Effector memory CD4-positive, alpha-beta T cell (primary cell): ENCODE data around the gene PCDHGA1.

Experiments
- DNase-seq, 3 donors: peaks; one replicate each; pipeline ENCODE4 v3.0.0-alpha.2; 2020
- H3K27ac ChIP-seq: 2 replicates; pipeline ENCODE4 v1.7.0; 2013; ENCODE audit warnings: mild to moderate bottlenecking, low read length, moderate library complexity; ENCODE audit not compliant: insufficient read depth, poor library complexity, severe bottlenecking
- H3K27me3 ChIP-seq: replicated peaks from 2 replicates; pipeline ENCODE4 v1.7.0; 2013; ENCODE audit warnings: mild to moderate bottlenecking, low read length; ENCODE audit not compliant: insufficient read depth, control insufficient read depth, poor library complexity, severe bottlenecking
- H3K36me3 ChIP-seq: 2 replicates; pipeline ENCODE4 v1.7.0; 2013; ENCODE audit warnings: mild to moderate bottlenecking, low read length, moderate library complexity; ENCODE audit not compliant: control insufficient read depth, insufficient read depth
- H3K4me1 ChIP-seq: 2 replicates; pipeline ENCODE4 v1.7.0; 2013; ENCODE audit warnings: low read length, mild to moderate bottlenecking; ENCODE audit not compliant: control insufficient read depth, insufficient read depth, poor library complexity, severe bottlenecking
- H3K4me3 ChIP-seq: 2 replicates; pipeline ENCODE4 v1.7.0; 2013; ENCODE audit warnings: low read length, low read depth, mild to moderate bottlenecking; ENCODE audit not compliant: insufficient read depth, poor library complexity, severe bottlenecking
- H3K9me3 ChIP-seq: 2 replicates; pipeline ENCODE4 v1.7.0; 2013; ENCODE audit warnings: mild to moderate bottlenecking, low read length, moderate library complexity; ENCODE audit not compliant: control insufficient read depth

Gene PCDHGA1

GRCh38 chr5:141504216-141504615, 173.9 kb downstream of the PCDHGA1 start:
- no peak overlapping the region for H3K4me3 ChIP-seq
- H3K36me3 ChIP-seq, result no peaks in the 10 kb centered on the region
- no peak for DNase-seq
- no peaks in the 10 kb centered on the region for H3K27me3 ChIP-seq
- H3K9me3 ChIP-seq, result no peaks in the 10 kb centered on the region
- no peaks in the 10 kb centered on the region for H3K4me1 ChIP-seq
- no peak overlapping the region for H3K27ac ChIP-seq

- no peak for DNase-seq
- H3K4me3 ChIP-seq, result no peak overlapping the region
- no peaks in the 10 kb centered on the region for H3K9me3 ChIP-seq
- H3K36me3 ChIP-seq, result no peaks in the 10 kb centered on the region
- H3K27ac ChIP-seq, result no peak overlapping the region
- no peaks in the 10 kb centered on the region for H3K4me1 ChIP-seq
- H3K27me3 ChIP-seq, result no peaks in the 10 kb centered on the region
Observed at GRCh38 chr5:141506381-141507155, 176.3 kb downstream of the PCDHGA1 start.

GRCh38 chr5:141507387-141508091, 177.2 kb downstream of the PCDHGA1 start:
- no peak for DNase-seq
- Histone ChIP-seq H3K4me1 (peaks cover 5% of the 10 kb centered on the region), H3K27ac (no peak overlapping the region), H3K9me3 (no peaks in the 10 kb centered on the region), H3K27me3 (no peaks in the 10 kb centered on the region), H3K36me3 (no peaks in the 10 kb centered on the region), H3K4me3 (no peak overlapping the region)

- no peak for DNase-seq
- no peak overlapping the region for H3K27ac ChIP-seq
- H3K4me1 ChIP-seq, result peaks cover 10% of the 10 kb centered on the region
- no peaks in the 10 kb centered on the region for H3K9me3 ChIP-seq
- H3K4me3 ChIP-seq, result no peak overlapping the region
- H3K27me3 ChIP-seq, result no peaks in the 10 kb centered on the region
- no peaks in the 10 kb centered on the region for H3K36me3 ChIP-seq
Observed at GRCh38 chr5:141508440-141508797, 178.1 kb downstream of the PCDHGA1 start.

- Histone ChIP-seq H3K27ac (no peak overlapping the region), H3K4me1 (peaks cover 16% of the 10 kb centered on the region)
Observed at GRCh38 chr5:141508798-141509611, 178.7 kb downstream of the PCDHGA1 start.

GRCh38 chr5:141510160-141510559, 179.8 kb downstream of the PCDHGA1 start:
- Histone ChIP-seq H3K4me3 (no peak overlapping the region), H3K27ac (no peak overlapping the region), H3K36me3 (peaks cover 2% of the 10 kb centered on the region), H3K27me3 (no peaks in the 10 kb centered on the region), H3K4me1 (peaks cover 22% of the 10 kb centered on the region), H3K9me3 (no peaks in the 10 kb centered on the region)
- no peak for DNase-seq

More at GRCh38 chr5:141508798-141509611, 178.7 kb downstream of the PCDHGA1 start:
- H3K27me3 ChIP-seq, result no peaks in the 10 kb centered on the region
- H3K4me3 ChIP-seq, result no peak overlapping the region
- H3K9me3 ChIP-seq, result no peaks in the 10 kb centered on the region
- no peak for DNase-seq
- no peaks in the 10 kb centered on the region for H3K36me3 ChIP-seq

GRCh38 chr5:141510850-141511601, 180.7 kb downstream of the PCDHGA1 start:
- Histone ChIP-seq H3K9me3 (no peaks in the 10 kb centered on the region), H3K4me1 (peaks cover 22% of the 10 kb centered on the region), H3K4me3 (no peak overlapping the region), H3K36me3 (peaks cover 10% of the 10 kb centered on the region), H3K27me3 (no peaks in the 10 kb centered on the region), H3K27ac (no peak overlapping the region)
- DNase-seq, result no peak

GRCh38 chr5:141511771-141512325, 181.5 kb downstream of the PCDHGA1 start:
- Histone ChIP-seq H3K4me3 (no peak overlapping the region), H3K4me1 (peaks cover 22% of the 10 kb centered on the region), H3K27ac (no peak overlapping the region), H3K27me3 (no peaks in the 10 kb centered on the region), H3K36me3 (peaks cover 19% of the 10 kb centered on the region), H3K9me3 (no peaks in the 10 kb centered on the region)
- DNase-seq, result no peak

GRCh38 chr5:141512390-141512910, 182.1 kb downstream of the PCDHGA1 start:
- H3K27ac ChIP-seq, result no peak overlapping the region
- peak; percentile 66 to 79 (median 66) for DNase-seq
- H3K9me3 ChIP-seq, result no peaks in the 10 kb centered on the region
- peak overlapping the region; percentile 56 for H3K4me3 ChIP-seq
- no peaks in the 10 kb centered on the region for H3K27me3 ChIP-seq
- peaks cover 24% of the 10 kb centered on the region for H3K36me3 ChIP-seq
- peaks cover 22% of the 10 kb centered on the region for H3K4me1 ChIP-seq
